ENCODE results near the gene PDZD2.

The PDZD2 gene

GRCh38 chr5:31824869-31825517 lies 186.1 kb downstream of the PDZD2 start:
- TF ChIP-seq, protein P1, sequence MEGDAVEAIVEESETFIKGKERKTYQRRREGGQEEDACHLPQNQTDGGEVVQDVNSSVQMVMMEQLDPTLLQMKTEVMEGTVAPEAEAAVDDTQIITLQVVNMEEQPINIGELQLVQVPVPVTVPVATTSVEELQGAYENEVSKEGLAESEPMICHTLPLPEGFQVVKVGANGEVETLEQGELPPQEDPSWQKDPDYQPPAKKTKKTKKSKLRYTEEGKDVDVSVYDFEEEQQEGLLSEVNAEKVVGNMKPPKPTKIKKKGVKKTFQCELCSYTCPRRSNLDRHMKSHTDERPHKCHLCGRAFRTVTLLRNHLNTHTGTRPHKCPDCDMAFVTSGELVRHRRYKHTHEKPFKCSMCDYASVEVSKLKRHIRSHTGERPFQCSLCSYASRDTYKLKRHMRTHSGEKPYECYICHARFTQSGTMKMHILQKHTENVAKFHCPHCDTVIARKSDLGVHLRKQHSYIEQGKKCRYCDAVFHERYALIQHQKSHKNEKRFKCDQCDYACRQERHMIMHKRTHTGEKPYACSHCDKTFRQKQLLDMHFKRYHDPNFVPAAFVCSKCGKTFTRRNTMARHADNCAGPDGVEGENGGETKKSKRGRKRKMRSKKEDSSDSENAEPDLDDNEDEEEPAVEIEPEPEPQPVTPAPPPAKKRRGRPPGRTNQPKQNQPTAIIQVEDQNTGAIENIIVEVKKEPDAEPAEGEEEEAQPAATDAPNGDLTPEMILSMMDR (conservative IDR thresholded peaks at IDR 0.05; ENCODE audit: control insufficient read depth, insufficient read depth, low read depth, low read length): no peak
- DNase-seq (ENCODE audit: low read depth): no peak
- no peak overlapping the region for H3K4me3 ChIP-seq (ENCODE audit: control insufficient read depth, low read depth, low read length)

- peak; percentile 71 for DNase-seq (ENCODE audit: low read depth)
- H3K4me3 ChIP-seq (ENCODE audit: control insufficient read depth, low read depth, low read length): no peak overlapping the region
- TF ChIP-seq, protein P1 (conservative IDR thresholded peaks at IDR 0.05; ENCODE audit: control insufficient read depth, insufficient read depth, low read depth, low read length): peak; percentile 71
Measured at GRCh38 chr5:31825518-31826068, 186.7 kb downstream of the PDZD2 start.

DNA sequence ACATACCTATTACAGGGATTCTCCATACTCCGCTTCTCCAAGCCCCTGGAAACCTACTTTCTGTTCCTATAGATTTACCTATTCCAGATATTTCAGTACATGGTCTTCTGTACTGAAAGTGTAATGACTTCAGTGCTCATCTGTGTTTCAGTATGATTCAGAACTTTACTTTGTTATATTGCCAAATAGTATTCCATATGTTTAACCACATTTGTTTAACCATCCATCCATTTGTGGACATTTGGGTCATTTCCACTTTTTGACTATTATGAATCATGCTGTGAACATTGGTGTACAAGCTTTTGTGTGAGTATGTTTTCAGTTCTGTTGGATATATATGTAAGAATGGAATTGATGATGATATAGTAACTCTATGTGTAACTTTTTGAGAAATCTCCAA lies 188.9 kb downstream of the PDZD2 start:
- TF ChIP-seq, protein P1 (conservative IDR thresholded peaks at IDR 0.05; ENCODE audit: control insufficient read depth, insufficient read depth, low read depth, low read length): no peak
- no peak overlapping the region for H3K4me3 ChIP-seq (ENCODE audit: control insufficient read depth, low read depth, low read length)
- peak; percentile 76 for DNase-seq (ENCODE audit: low read depth)

- TF ChIP-seq, protein P1 (conservative IDR thresholded peaks at IDR 0.05; ENCODE audit: control insufficient read depth, insufficient read depth, low read depth, low read length): no peak
- H3K4me3 ChIP-seq (ENCODE audit: control insufficient read depth, low read depth, low read length): no peak overlapping the region
- no peak for DNase-seq (ENCODE audit: low read depth)
Measured at GRCh38 chr5:31832966-31833365, 194.0 kb downstream of the PDZD2 start.

DNA sequence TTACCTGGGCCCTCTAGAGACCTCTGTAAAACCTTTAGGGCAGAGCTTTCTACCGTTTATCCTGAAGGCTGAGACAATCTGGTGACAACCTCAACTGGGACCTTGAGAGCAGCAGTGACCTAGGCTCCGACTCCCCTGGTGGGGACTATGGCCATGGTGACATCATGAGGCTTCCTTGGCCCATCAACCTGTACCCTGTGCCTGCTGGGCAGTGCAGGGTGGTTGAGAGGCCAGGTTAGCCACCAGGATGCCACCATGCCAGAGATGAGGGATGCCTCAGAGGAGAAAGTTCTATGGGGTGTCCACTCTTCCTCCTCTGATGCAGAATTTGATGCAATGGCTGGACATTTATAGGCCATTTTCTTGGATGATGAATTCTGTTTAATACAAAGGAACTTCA lies 194.8 kb downstream of the PDZD2 start:
- TF ChIP-seq, protein P1 (conservative IDR thresholded peaks at IDR 0.05; ENCODE audit: control insufficient read depth, insufficient read depth, low read depth, low read length): no peak
- no peak overlapping the region for H3K4me3 ChIP-seq (ENCODE audit: control insufficient read depth, low read depth, low read length)

GRCh38 chr5:31844622-31845345 lies 205.9 kb downstream of the PDZD2 start:
- no peak for DNase-seq (ENCODE audit: low read depth)
- H3K4me3 ChIP-seq (ENCODE audit: control insufficient read depth, low read depth, low read length): no peak overlapping the region
- TF ChIP-seq, protein P1 (conservative IDR thresholded peaks at IDR 0.05; ENCODE audit: control insufficient read depth, insufficient read depth, low read depth, low read length): no peak

More for the DNA sequence above, 194.8 kb downstream of the PDZD2 start:
- no peak for DNase-seq (ENCODE audit: low read depth)
